Stimulated activated CD4-positive, alpha-beta T cell treated with anti-CD3 and anti-CD28 coated beads, Interleukin-1b, Interleukin-23, amount 100 ng/mL, for 48 hours (primary cell): Measurements from ENCODE around the gene SLC66A1.

Experiments used
- DNase-seq: peaks from one replicate; pipeline ENCODE4 v3.0.0-alpha.2; 2020

Gene SLC66A1

GRCh38 chr1:19344831-19345230 is 32.7 kb downstream of the SLC66A1 start:
- no peak for DNase-seq

GRCh38 chr1:19345391-19345790 is 33.3 kb downstream of the SLC66A1 start:
- no peak for DNase-seq

- no peak for DNase-seq
These were observed 33.9 kb downstream of the SLC66A1 start for GRCh38 chr1:19346026-19346425.

- no peak for DNase-seq
These were observed 35.5 kb downstream of the SLC66A1 start for GRCh38 chr1:19347533-19348172.

GRCh38 chr1:19348441-19349198 is 36.5 kb downstream of the SLC66A1 start:
- DNase-seq, result no peak

- no peak for DNase-seq
These were observed 37.9 kb downstream of the SLC66A1 start for GRCh38 chr1:19349999-19350398.

- DNase-seq, result no peak
These were observed 38.4 kb downstream of the SLC66A1 start for GRCh38 chr1:19350566-19350965.

- no peak for DNase-seq
These were observed 39.7 kb downstream of the SLC66A1 start for GRCh38 chr1:19351873-19352272.

- DNase-seq, result no peak
These were observed 40.7 kb downstream of the SLC66A1 start for GRCh38 chr1:19352839-19353238.

- no peak for DNase-seq
These were observed 41.5 kb downstream of the SLC66A1 start for GRCh38 chr1:19353596-19353995.

GRCh38 chr1:19354531-19354981 is 42.4 kb downstream of the SLC66A1 start:
- no peak for DNase-seq

- no peak for DNase-seq
These were observed 44.1 kb downstream of the SLC66A1 start for GRCh38 chr1:19356266-19356665.

GRCh38 chr1:19357299-19357986 is 45.3 kb downstream of the SLC66A1 start:
- DNase-seq, result no peak

GRCh38 chr1:19358710-19359109 is 46.6 kb downstream of the SLC66A1 start:
- DNase-seq, result no peak

GRCh38 chr1:19359357-19359756 is 47.2 kb downstream of the SLC66A1 start:
- no peak for DNase-seq

- DNase-seq, result no peak
These were observed 47.9 kb downstream of the SLC66A1 start for GRCh38 chr1:19360016-19360415.

- no peak for DNase-seq
These were observed 48.3 kb downstream of the SLC66A1 start for GRCh38 chr1:19360432-19360831.

- no peak for DNase-seq
These were observed 48.9 kb downstream of the SLC66A1 start for GRCh38 chr1:19360843-19361610.

- no peak for DNase-seq
These were observed 49.6 kb downstream of the SLC66A1 start for GRCh38 chr1:19361611-19362147.

GRCh38 chr1:19363536-19364152 is 51.5 kb downstream of the SLC66A1 start:
- no peak for DNase-seq

GRCh38 chr1:19365721-19366120 is 53.6 kb downstream of the SLC66A1 start:
- DNase-seq, result no peak
